ENCODE results near the gene ARID4B. TPM values are rescaled to one million over a fixed set of nuclear protein-coding genes. Genes with fewer than 3 reads are reported as not detected.

Gene ARID4B
- polyA plus RNA-seq, 2 of the 4 experiments (the other 2 are of a cell fraction) = 14.9 to 16.0 TPM

GRCh38 chr1:235369802-235370201 is 41.8 kb upstream of the ARID4B start:
- POLR2A ChIA-PET = no interaction called here
- Histone ChIP-seq H3K9me3 (no peaks in the 10 kb centered on the region), H3K4me3 (no peak overlapping the region), H3K4me2 (no peak overlapping the region), H3K4me1 (peaks cover 4% of the 10 kb centered on the region; the same call in 1 of the 3 replicates), H3K27ac (no peak overlapping the region)
- TF ChIP-seq EHMT2 (IDR thresholded peaks at IDR 0.05; ENCODE audit: low read depth) = no peak
- no peak for TF ChIP-seq FOSB (CRISPR knock-in tag; IDR thresholded peaks at IDR 0.05)
- no peak for TF ChIP-seq CHD2 (IDR thresholded peaks at IDR 0.05; ENCODE audit: low read length, partially characterized antibody)
- no peak for TF ChIP-seq TP53 (CRISPR knock-in tag; IDR thresholded peaks at IDR 0.05)
- no peak for TF ChIP-seq POLR2A (IDR thresholded peaks at IDR 0.05; ENCODE audit: low read length)
- no peak for TF ChIP-seq TFCP2L1 (CRISPR knock-in tag; IDR thresholded peaks at IDR 0.05)
- TF ChIP-seq FOXS1 (CRISPR knock-in tag; IDR thresholded peaks at IDR 0.05) = no peak
- TF ChIP-seq RCOR1 (IDR thresholded peaks at IDR 0.05; ENCODE audit: low read depth, low read length) = no peak
- TF ChIP-seq, protein P1, sequence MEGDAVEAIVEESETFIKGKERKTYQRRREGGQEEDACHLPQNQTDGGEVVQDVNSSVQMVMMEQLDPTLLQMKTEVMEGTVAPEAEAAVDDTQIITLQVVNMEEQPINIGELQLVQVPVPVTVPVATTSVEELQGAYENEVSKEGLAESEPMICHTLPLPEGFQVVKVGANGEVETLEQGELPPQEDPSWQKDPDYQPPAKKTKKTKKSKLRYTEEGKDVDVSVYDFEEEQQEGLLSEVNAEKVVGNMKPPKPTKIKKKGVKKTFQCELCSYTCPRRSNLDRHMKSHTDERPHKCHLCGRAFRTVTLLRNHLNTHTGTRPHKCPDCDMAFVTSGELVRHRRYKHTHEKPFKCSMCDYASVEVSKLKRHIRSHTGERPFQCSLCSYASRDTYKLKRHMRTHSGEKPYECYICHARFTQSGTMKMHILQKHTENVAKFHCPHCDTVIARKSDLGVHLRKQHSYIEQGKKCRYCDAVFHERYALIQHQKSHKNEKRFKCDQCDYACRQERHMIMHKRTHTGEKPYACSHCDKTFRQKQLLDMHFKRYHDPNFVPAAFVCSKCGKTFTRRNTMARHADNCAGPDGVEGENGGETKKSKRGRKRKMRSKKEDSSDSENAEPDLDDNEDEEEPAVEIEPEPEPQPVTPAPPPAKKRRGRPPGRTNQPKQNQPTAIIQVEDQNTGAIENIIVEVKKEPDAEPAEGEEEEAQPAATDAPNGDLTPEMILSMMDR (IDR thresholded peaks at IDR 0.05) = no peak
- TF ChIP-seq GATA3 (IDR thresholded peaks at IDR 0.05; ENCODE audit: borderline replicate concordance) = no peak
- no peak for TF ChIP-seq KDM1A (IDR thresholded peaks at IDR 0.05; ENCODE audit: low read depth)
- no peak for TF ChIP-seq MAZ (IDR thresholded peaks at IDR 0.05; ENCODE audit: borderline replicate concordance, low read depth, low read length)
- no peak for TF ChIP-seq NFE2L2 (conservative IDR thresholded peaks at IDR 0.05; ENCODE audit: low read length)
- FAIRE-seq (no peak), ATAC-seq (no peak), DNase-seq (ENCODE audit: low read depth in 1 of 2, low spot score in 1 of 2) (no peak)
- WGBS (ENCODE audit: missing lambda C conversion rate) = 91% methylated on average over 5 of the region's 5 CpGs
- CTCF ChIA-PET = interaction anchor here (0.7 kb wide), 1 partner anchor 33 kb away, joined by 3 read pairs; no protein-coding TSS in a partner anchor

DNA sequence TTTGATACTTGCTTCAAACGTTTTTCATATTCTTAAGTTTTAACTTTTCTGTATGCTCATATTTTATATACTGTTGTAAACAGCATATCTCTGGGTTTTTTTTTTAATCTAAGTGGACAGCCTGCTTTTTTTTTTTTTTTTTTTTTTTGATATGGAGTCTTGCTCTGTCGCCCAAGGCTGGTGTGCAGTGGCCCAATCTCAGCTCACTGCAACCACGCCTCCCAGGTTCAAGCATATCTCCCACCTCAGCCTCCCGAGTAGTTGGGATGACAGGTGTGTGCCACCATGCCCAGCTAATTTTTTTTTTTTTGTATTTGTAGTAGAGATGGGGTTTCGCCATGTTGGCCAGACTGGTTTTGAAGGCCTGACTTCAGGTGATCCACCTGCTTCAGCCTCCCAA is 40.4 kb upstream of the ARID4B start:
- no peak overlapping the region; a peak in 2 of 6 replicates for H3K27ac ChIP-seq
- ATAC-seq = no peak
- no peaks in the 10 kb centered on the region for H3K9me3 ChIP-seq
- peak overlapping the region; percentile 65 for H3K4me2 ChIP-seq
- ChIA-PET POLR2A (no interaction called here), CTCF (interaction anchor here (0.6 to 2.4 kb wide), 3 partner anchors 48 to 106 kb away, joined by 3 to 16 read pairs (median 4); no protein-coding TSS in a partner anchor)
- peak overlapping the region; percentile 65 for H3K4me3 ChIP-seq
- DNase-seq (ENCODE audit: low read depth in 1 of 2, low spot score in 1 of 2) = no peak
- 73% methylated on average over 5 of the region's 5 CpGs for WGBS (ENCODE audit: missing lambda C conversion rate)
- no peak for FAIRE-seq
- TF ChIP-seq BCL3 (IDR thresholded peaks at IDR 0.05) (no peak), POLR2A (IDR thresholded peaks at IDR 0.05; ENCODE audit: low read length) (no peak), CEBPB (IDR thresholded peaks at IDR 0.05) (no peak), BHLHE40 (IDR thresholded peaks at IDR 0.05; ENCODE audit: low read depth, low read length) (no peak), KDM1A (IDR thresholded peaks at IDR 0.05; ENCODE audit: low read depth) (no peak), RCOR1 (IDR thresholded peaks at IDR 0.05; ENCODE audit: low read depth, low read length) (no peak), NFE2L2 (conservative IDR thresholded peaks at IDR 0.05; ENCODE audit: low read length) (no peak), TFCP2L1 (CRISPR knock-in tag; IDR thresholded peaks at IDR 0.05) (no peak), FOSB (CRISPR knock-in tag; IDR thresholded peaks at IDR 0.05) (no peak)
- TF ChIP-seq, protein P1 (IDR thresholded peaks at IDR 0.05) = no peak
- TF ChIP-seq, protein P2, sequence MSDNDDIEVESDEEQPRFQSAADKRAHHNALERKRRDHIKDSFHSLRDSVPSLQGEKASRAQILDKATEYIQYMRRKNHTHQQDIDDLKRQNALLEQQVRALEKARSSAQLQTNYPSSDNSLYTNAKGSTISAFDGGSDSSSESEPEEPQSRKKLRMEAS (IDR thresholded peaks at IDR 0.05) = no peak
- TF ChIP-seq, protein P3, sequence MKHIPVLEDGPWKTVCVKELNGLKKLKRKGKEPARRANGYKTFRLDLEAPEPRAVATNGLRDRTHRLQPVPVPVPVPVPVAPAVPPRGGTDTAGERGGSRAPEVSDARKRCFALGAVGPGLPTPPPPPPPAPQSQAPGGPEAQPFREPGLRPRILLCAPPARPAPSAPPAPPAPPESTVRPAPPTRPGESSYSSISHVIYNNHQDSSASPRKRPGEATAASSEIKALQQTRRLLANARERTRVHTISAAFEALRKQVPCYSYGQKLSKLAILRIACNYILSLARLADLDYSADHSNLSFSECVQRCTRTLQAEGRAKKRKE (CRISPR knock-in tag; IDR thresholded peaks at IDR 0.05; ENCODE audit: low read depth) = no peak
- peaks cover 4% of the 10 kb centered on the region; the same call in 1 of the 3 replicates for H3K4me1 ChIP-seq
